NCI-H748 treated with DMSO at 0.1 percent for 48 hours (cell line): ENCODE results near the gene RNASE1.

Experiments
- DNase-seq: peaks from one replicate; lab custom pipeline; 2025; lab: John Stamatoyannopoulos, UW

The RNASE1 gene

DNA sequence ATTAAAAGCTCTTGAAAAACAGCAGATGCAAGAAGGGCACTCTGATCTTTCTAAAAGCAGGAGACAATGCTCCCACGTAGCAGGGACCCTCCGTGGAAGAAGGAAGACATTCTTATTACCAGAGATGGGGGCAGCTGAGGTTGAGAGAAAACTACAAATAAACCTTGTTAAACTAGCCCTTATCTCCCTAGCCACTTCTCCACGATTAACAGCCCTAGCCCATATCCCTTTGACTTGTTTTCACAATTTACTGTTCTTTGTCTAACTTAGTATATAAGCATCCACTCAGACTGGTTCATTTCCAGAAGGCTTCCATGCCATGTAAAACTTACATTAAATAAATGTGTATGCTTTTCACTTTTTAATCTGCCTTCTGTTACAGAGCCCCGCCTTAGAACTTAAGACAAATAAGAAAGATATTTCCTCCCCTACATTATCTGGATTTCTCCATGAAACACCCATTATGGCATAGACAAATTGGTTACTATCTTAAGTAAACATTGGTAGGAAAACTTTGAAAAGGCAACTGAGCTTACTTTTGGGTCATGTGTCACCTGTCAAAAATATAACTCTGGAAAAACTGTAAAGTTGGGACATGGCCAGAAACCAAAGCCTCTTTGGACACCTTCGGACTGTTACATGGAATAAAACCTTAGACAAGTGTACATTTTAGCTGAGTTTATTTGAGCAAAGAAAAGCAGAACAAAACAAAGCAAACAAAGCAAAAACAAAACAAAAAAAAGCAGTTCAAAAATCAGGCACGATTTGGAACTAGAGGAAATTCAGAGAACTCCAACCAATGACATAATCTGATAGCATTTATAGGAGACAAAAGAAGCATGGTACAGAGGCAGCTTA is 4.9 kb upstream of the RNASE1 start:
- DNase-seq, result no peak

- no peak for DNase-seq
Observed at GRCh38 chr14:20805485-20805884, 2.8 kb upstream of the RNASE1 start.

- DNase-seq, result no peak
Observed at GRCh38 chr14:20803223-20803622, 579 bp upstream of the RNASE1 start.

DNA sequence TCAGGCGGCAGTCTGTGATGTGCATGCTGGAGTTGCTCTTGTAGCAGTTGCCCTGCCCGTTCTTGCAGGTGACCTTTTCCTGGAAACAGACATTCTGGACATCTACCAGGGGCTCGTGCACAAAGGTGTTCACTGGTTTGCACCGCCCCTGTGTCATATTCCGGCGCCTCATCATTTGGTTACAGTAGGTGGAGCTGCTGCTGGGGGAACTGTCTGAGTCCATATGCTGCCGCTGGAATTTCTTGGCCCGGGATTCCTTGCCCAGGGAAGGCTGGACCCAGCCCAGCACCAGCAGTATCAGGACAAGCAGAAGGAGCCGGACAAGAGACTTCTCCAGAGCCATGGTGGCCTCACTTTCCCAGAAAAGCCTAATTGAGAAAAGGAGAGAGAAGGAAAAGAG is 918 bp downstream of the RNASE1 start:
- no peak for DNase-seq

DNA sequence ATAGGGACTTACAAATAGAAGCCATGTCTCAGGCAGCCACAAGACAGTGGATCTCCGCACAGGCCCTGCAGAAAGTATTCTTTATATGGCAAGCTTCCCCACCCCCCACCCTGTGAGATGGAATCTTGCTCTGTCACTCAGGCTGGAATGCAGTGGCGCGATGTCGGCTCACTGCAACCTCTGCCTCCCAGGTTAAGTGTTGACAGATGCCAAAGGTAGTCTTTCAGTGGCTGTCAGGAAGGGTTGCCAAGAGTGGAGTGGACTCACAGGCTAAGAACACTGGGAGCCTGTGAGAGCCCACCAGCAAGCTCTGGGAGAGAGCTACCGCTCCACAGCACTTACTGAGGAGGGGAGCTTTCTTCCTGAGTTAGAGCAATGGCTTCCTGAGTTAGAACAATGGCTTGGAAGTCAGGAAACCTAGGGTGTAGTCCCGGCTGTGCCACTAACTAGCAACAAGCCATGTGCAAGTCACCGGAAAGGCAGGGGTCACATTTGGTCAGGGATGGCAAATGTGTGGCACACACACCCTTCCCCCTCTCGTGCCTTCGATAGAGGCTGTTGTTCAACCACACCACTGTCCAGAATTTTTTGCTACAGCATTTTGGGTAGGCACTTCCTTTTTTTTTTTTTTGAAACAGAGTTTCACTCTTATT is 2.6 kb downstream of the RNASE1 start:
- no peak for DNase-seq

DNA sequence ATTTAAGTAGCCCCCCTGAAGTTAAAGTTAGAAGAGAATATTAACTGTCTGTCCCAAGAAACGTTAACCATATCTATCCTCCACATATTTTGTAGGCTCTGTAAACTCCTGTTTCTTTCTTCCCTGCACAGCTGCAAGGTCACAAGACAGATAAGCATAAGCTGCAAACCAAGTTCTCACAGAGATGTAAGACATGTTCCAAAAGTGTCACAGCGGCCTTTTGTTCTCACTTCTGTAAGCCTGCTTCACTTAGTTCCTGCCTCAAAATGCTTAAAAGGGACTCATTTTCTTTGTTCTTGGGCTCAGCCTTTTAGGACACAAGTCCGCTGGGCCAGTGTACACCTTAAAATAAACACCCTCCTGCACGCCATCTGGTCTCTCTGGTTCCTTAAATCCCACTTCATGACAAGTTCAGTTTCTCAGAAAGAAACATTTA is 3.2 kb downstream of the RNASE1 start:
- DNase-seq, result no peak

GRCh38 chr14:20798932-20799331 is 3.7 kb downstream of the RNASE1 start:
- DNase-seq, result no peak

GRCh38 chr14:20798318-20798717 is 4.3 kb downstream of the RNASE1 start:
- no peak for DNase-seq

DNA sequence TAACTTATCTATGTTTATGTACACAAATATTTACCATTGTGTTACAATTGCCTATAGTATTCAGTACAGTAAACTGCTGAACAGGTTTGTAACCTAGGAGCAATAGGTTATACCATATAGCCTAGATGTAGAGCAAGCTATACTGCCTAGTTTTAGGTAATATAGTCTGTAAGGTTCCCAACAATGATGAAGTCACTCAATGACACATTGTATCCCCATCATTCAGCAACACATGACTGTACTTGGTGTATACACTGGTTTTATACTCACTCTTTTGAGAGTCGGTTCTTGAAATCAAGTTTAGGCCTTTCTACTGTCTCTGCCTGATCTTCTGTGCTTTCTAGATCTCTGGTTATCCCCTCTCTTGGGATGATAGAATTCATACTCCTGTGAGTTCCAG is 5.5 kb downstream of the RNASE1 start:
- DNase-seq, result no peak

DNA sequence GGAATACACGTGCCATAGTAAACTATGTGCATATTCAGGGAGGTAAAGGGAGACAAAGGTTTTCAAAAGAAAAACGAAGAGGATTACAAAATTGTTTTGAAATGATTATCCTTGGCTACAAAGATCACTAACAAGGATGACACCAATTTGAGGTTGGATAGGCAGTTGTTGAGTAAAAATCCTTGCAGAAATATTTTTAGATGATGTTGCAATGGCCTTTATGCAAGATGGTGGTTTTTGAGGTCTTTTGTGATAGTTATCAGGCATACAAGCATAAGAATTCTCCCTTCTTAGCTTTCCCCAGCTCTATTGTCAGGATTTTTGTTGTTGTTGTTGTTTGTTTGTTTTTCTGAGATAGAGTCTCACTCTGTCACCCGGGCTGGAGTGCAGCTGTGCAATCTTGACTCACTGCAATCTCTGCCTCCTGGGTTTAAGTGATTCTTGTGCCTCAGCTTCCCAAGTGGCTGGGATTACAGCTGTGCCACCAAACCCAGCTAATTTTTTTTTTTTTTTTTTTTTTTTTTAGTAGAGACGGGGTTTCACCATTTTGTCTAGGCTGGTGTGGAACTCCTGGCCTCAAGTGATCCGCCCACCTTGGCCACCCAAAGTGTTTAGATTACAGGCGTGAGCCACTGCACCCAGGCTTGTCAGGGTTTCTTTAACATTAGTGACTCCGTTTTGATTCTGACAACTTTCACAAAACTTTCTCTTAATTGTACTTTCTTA is 7.8 kb downstream of the RNASE1 start:
- no peak for DNase-seq

GRCh38 chr14:20792556-20792955 is 10.1 kb downstream of the RNASE1 start:
- no peak for DNase-seq

DNA sequence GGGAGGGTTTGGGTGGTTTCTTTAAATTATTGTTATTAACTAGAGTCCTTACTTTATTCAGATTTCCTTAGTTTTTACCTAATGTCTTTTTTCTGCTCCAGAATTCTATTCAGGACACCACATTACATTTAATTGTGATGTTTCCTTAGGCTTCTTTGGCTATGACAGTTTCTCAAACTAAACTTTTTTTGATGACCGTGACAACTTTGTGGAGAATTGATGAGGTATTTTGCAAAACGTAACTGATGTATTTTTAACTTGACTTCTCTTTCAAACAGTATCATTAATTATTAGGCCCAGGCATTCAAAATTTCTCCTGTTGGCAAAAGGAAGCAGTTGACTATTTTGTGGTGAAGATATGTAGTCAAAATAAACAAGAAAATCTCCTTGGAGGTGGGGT is 11.0 kb downstream of the RNASE1 start:
- no peak for DNase-seq

DNA sequence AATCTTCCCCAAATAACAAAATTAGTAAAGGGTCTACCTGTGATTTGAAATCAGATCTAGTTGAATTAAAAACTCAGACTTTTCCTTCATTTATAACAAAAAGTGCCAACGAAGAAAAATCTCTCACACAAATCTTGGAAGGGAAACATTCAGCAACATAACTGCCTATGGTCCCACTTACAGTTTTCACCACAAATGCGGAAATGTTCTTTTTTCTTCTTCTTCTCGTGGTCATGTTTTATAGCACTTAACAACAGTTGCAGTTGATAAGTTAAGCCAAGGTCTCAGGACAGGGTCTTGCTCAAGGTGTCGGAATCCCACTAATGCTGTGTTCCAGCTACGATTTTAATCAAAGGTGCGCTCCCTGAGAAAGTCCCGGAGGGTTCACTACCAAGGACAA is 11.5 kb downstream of the RNASE1 start:
- no peak for DNase-seq

DNA sequence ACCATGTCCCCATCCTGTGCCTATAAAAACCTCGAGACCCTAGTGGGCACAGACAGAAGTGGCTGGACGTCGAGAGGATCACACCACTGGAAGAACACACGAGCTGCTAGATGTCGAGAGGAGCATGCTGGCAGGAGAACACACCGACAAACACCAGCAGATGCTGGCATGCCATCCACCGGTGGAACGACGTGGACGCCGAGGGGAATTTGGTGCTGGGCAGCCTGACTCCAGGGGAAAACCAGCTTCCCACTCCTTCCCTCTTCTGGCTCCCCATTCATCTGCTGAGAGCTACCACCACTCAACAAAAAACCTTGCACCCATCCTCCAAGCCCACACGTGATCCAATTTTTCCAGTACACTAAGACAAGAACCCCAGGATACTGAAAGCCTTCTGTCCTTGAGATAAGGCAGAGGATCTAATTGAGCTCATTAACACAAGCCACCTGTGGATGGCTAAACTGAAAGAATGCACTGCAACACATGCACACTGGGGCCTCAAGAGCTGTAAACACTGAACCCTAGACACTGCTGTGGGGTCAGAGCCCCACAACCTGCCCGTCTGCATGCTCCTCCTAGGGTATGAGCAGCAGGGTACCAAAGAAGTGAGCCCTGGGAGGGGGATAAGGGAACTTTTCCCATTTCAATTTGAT is 12.1 kb downstream of the RNASE1 start:
- DNase-seq, result no peak

DNA sequence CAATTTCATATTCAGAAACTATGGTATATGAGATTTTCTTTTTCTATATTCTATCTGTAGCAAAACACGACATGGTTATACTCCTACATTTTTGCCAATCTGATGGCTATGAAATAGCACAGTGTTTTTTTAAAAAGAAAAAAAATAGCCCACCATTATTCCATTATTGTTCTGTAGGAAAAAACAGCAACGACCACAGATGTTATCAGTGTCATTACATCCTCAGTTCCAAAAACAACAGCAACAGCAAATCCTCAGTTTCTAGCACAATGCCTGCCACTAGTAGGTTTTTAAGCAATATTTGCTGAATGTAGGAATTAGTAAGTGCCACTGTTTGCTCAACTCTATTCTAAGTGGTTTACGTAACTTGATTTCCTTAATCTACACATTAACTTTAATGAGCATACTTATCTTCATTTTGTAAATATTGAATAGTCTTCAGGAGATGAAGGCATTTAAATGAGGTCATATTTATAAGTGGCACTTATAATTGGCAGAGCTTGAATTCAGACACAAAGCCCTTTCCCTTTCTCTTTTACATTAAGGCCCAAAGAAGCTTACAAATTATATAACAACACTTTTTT is 13.3 kb downstream of the RNASE1 start:
- DNase-seq, result no peak

GRCh38 chr14:20787025-20787424 is 15.6 kb downstream of the RNASE1 start:
- no peak for DNase-seq

DNA sequence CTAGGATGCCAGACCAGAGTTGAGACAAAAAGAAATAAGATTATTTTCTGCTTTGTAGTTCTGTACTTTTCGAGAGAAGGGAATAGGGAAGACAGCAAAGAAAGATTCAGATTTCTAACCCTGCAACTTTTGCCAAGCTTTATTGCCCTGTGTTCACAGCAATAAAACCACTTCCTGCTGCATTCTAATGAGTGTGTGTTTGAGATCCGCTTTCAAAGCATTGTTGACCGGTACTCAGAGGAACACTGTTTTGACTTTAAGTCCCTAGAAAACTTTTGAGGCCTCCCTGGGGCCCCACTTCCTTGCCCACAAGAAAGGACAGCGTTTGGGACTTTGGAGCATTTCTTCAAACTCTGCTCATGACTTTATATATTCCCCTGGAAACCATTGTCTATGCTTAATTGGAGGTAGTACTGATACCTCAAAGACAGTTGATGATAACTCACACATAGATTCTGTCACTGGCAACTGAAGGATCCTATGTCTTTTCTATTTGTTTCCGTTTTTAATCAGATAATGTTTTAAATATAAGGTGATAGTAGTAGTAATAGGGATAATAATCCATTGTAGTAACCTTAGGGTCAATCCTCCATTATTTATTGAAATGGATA is 20.3 kb downstream of the RNASE1 start:
- DNase-seq, result no peak

GRCh38 chr14:20781803-20782202 is 20.8 kb downstream of the RNASE1 start:
- no peak for DNase-seq

DNA sequence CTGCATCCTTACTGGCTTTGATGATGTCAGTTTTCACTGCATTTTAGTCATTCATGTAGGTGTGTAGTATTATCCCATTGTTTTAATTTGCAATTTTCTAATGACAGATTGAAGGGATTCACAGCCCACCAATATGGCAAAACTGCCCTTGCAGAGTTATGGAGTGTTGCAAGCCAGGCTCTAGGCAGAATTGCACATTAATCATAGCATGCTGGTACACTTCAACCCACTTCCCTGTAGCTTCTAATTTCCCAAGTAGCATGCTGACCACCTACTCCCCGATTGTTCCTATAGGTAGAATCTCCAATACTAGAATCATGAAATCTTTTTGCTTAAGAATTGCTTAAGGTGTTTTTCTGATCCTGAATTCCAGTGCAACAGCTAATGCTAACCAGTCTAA is 26.7 kb downstream of the RNASE1 start:
- DNase-seq, result no peak

DNA sequence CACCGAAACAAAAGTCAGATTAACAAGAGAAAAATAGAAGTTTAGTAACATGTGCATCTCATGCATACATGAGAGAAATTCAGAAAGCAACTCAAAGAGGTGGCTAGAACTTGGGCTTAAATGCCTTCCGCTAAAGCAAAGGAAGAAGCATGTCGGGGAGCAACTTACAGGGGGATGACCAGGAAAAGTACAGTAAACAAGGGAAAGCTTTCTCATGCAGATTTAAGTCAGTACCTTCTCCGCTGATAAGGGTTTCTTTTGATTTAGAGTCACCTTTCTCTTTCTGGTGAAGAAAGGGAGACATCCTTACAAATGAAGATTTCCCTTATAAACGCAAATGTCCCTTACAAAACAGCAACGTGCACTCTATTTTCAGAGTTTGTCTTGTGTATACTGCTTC is 27.6 kb downstream of the RNASE1 start:
- no peak for DNase-seq

GRCh38 chr14:20774258-20774824 is 28.3 kb downstream of the RNASE1 start:
- no peak for DNase-seq
